ENCODE results near the gene NHERF1. TPM values are rescaled to one million over a fixed set of nuclear protein-coding genes. Genes with fewer than 3 reads are reported as not detected.
A peak's percentile ranks its signal among the peaks of the same experiment; 100 is the strongest.

NHERF1 gene
- total and polyA plus RNA-seq, 2 of the 8 experiments (the other 6 are each of a cell fraction or from before 2014, with no cell fraction given) = 92.9 to 99.2 TPM

DNA sequence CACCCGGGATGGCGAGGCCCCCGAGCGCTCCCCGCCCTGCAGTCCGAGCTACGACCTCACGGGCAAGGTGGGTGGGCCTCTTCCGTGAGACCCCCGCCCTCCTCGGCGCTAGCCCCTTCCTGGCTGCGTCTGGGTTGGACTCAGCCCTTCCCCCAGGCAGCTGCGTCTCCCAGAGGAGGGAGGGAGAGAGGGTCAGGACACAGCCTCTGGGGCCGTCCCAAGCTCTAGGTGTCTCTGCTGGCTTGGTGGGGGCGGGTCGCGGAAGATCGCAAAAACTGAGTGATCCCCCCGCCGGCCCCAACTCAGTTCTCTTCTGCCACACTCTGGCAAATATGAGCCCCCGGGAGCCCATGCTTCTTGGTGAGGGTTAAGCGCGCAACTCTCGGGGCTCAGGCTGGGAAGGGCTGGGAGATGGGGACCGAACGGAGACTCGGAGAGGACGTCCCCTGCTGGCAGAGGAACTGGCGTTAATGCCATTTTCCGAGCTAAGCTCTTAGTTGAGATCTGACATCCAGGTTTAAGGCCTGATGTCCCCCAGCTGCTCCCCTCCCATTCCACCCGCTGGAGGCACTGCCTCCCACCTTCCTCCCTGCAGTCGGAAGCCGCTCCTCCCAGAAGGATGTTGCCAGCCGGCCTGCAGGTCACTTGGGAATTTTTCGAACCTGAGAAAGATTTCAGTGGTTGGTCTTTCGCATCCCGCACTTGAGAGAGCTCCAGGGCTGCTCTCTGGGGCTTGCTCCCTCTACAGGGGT is 11.0 kb upstream of the NHERF1 start (continued):
- no peak for TF ChIP-seq ATF2 (IDR thresholded peaks at IDR 0.05; ENCODE audit: low read length)
- TF ChIP-seq HDAC2 (IDR thresholded peaks at IDR 0.05; ENCODE audit: borderline replicate concordance in 1 of 2, low read depth in 2 of 2, low read length in 2 of 2) = 0 out of 4 replicates have a peak, but pooled peaks of 1 of the 2 experiments have one; percentile 10
- no peak for TF ChIP-seq SIX5 (IDR thresholded peaks at IDR 0.05; ENCODE audit: low read depth, low read length)
- TF ChIP-seq, protein P1, sequence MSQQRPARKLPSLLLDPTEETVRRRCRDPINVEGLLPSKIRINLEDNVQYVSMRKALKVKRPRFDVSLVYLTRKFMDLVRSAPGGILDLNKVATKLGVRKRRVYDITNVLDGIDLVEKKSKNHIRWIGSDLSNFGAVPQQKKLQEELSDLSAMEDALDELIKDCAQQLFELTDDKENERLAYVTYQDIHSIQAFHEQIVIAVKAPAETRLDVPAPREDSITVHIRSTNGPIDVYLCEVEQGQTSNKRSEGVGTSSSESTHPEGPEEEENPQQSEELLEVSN (IDR thresholded peaks at IDR 0.05) = no peak
- TF ChIP-seq KDM4A (IDR thresholded peaks at IDR 0.05; ENCODE audit: low read depth, low read length, severe bottlenecking) = peak; percentile 90
- TF ChIP-seq SIRT6 (IDR thresholded peaks at IDR 0.05; ENCODE audit: low read length) = no peak
- TF ChIP-seq JUN (IDR thresholded peaks at IDR 0.05; ENCODE audit: low read depth, low read length) = no peak
- peak; percentile 74 to 83; a peak in 3 of 4 replicates for TF ChIP-seq SIN3A (conservative IDR thresholded peaks at IDR 0.05 in 1 of 2, IDR thresholded peaks at IDR 0.05 in 1 of 2; ENCODE audit: low read depth in 1 of 2, low read length in 2 of 2)
- TF ChIP-seq TCF12 (IDR thresholded peaks at IDR 0.05; ENCODE audit: low read depth, low read length) = no peak
- TF ChIP-seq RNF2 (IDR thresholded peaks at IDR 0.05; ENCODE audit: borderline replicate concordance, low read depth, low read length, missing control alignments, poor library complexity, severe bottlenecking) = no peak
- TF ChIP-seq POLR2A (IDR thresholded peaks at IDR 0.05; ENCODE audit: control extremely low read depth in 1 of 2, low read depth in 2 of 2, low read length in 2 of 2) = no peak
- no peak for TF ChIP-seq EZH2 (IDR thresholded peaks at IDR 0.05; ENCODE audit: low read depth, low read length, severe bottlenecking)
- TF ChIP-seq ASH2L (IDR thresholded peaks at IDR 0.05; ENCODE audit: low read length) = peak; percentile 64
- TF ChIP-seq ZNF274 (IDR thresholded peaks at IDR 0.05; ENCODE audit: borderline replicate concordance, extremely low read depth, low read length) = no peak
- peak; percentile 50; the same call in 1 of the 2 replicates for TF ChIP-seq RBBP5 (IDR thresholded peaks at IDR 0.05; ENCODE audit: borderline replicate concordance, low read depth, low read length)
- TF ChIP-seq, protein P2, sequence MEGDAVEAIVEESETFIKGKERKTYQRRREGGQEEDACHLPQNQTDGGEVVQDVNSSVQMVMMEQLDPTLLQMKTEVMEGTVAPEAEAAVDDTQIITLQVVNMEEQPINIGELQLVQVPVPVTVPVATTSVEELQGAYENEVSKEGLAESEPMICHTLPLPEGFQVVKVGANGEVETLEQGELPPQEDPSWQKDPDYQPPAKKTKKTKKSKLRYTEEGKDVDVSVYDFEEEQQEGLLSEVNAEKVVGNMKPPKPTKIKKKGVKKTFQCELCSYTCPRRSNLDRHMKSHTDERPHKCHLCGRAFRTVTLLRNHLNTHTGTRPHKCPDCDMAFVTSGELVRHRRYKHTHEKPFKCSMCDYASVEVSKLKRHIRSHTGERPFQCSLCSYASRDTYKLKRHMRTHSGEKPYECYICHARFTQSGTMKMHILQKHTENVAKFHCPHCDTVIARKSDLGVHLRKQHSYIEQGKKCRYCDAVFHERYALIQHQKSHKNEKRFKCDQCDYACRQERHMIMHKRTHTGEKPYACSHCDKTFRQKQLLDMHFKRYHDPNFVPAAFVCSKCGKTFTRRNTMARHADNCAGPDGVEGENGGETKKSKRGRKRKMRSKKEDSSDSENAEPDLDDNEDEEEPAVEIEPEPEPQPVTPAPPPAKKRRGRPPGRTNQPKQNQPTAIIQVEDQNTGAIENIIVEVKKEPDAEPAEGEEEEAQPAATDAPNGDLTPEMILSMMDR (IDR thresholded peaks at IDR 0.05; ENCODE audit: control extremely low read depth in 1 of 3, insufficient read depth in 1 of 3, low read depth in 1 of 3, low read length in 3 of 3) = peak; percentile 49 to 71 (median 56)

All from H1 (cell line).